HG03135 (cell line): ENCODE measurements around the gene TGFBI.

Experiments
- ATAC-seq: cut with Tn5 transposase; IDR thresholded peaks from one replicate; pipeline ENCODE4 v1.9.1; 2021; ENCODE audit warnings: mild to moderate bottlenecking, moderate library complexity; ENCODE audit not compliant: unreplicated experiment

TGFBI gene

DNA sequence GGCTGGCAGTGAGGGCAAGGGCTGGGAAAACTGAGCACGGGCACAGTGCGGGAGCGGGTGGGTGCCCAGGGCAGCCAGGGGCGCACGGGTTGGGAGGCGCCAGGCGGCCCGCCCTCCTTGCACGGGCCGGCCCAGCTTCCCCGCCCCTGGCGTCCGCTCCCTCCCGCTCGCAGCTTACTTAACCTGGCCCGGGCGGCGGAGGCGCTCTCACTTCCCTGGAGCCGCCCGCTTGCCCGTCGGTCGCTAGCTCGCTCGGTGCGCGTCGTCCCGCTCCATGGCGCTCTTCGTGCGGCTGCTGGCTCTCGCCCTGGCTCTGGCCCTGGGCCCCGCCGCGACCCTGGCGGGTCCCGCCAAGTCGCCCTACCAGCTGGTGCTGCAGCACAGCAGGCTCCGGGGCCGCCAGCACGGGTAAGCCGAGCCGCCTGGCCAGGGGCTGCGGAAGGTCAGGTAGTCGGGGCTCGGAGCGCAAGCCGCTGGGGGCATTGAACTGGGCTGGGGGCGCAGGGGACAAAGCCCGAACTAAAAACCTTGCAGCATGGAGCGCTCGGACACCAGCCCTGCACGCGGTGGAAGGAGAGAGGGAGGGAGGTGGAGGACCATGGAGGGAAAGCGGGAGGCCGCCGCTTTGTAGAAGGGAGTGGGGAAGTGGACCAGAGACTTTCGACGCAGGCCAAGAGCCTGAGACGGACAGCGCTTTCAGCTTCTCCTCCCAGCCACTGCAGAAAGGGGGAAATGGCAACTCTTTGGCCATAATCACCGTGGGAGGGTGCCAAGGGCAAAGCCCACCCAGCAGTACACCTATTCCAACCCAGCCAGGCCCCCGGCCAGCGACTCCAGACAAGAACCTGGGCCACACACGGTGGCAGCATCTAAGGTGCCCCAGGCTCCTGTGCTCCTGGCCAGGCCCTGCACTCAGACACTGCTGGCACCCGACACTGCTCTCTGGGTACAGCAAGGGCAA is at the start of gene TGFBI:
TGFBI (plus strand) TSS at position 207 of the 961 bp plus-strand sequence; CDS start at position 275, 68 bp downstream.
- no peak for ATAC-seq

GRCh38 chr5:135978993-135979392 is 49.8 kb upstream of the TGFBI start:
- ATAC-seq = no peak

GRCh38 chr5:135979510-135979909 is 49.3 kb upstream of the TGFBI start:
- no peak for ATAC-seq

GRCh38 chr5:135980620-135981019 is 48.2 kb upstream of the TGFBI start:
- no peak for ATAC-seq

DNA sequence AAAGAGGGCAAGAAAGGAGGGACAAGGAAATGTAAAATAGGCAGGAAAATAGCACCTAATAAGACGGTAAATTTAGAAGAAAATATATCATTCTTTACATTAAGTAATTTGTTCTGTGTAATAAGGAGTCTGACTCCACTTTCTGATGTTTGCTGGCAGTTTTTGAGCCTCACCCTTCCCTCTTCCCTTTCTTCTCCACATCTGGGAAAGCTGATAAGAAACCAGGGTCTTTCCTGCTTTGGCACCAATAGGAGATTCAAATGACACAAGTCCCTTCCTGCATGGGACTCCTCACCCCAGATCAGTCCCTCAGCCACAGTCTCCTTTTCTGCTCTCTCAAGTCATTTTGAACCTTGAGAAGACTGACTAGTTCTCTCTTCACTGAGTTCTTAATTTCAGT is 42.8 kb upstream of the TGFBI start:
- ATAC-seq = no peak

DNA sequence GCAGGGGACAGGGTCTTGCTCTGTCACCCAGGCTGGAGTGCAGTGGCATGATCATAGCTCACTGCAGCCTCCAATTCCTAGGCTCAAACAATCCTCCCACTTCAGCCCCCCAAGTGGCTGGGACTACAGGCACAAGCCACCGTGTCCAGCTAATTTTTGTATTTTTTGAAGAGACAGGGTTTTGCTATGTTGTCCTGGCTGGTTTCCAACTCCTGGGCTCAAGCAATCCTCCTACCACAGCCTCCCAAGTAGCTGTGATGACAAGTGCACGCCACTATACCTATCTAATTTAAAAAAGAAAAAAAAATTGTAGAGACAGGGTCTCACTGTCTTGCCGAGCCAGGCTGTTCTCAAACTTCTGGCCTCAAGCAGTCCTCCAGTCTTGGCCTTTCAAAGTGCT is 42.4 kb upstream of the TGFBI start:
- ATAC-seq = no peak

DNA sequence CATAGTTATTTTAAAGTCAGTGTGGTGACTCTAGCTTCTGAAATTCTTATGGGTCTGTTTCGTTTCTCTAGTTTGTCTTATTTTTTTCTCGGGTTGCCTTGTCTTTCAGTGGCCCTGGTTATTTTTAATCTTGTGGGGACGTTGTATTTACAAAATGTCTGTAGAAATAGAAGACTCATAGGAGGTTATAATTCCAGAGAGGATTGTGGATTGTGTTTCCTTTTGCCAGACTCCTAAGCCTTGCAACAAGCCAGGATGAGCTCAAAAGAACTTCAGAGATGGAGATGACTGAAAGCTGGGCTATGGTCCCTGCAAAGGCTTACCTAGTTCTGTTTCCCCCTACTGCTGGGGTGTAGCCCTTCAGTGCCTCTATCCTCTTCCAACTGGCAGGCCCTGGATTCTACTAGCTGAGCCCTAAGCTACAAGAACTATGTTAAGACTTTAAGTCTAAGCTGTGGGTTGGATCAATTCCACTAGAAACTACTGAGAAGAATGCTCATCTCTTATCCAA is 41.8 kb upstream of the TGFBI start:
- no peak for ATAC-seq

GRCh38 chr5:135988546-135988945 is 40.2 kb upstream of the TGFBI start:
- no peak for ATAC-seq

DNA sequence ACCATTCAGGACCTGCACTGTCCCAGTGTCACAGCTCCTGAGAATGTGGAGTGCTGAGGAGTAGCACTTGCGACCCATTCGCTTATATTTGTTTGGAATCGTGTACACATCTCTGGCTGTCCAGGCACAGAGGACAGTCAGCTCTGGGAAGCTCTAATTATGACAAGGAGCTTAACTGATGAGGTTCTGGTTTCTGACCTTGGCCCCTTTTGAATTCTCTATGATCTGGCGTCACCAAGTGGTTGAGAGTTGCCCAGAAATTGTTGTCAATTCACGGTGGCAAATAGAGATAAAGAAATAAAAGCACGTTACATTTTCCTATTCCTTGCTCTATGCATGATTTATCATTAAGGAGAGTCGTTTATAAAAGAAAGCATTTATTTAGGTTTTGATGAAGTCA is 39.1 kb upstream of the TGFBI start:
- no peak for ATAC-seq

- ATAC-seq = no peak
These were observed 38.1 kb upstream of the TGFBI start for GRCh38 chr5:135990528-135991255.

- no peak for ATAC-seq
These were observed 37.4 kb upstream of the TGFBI start for GRCh38 chr5:135991429-135991828.

DNA sequence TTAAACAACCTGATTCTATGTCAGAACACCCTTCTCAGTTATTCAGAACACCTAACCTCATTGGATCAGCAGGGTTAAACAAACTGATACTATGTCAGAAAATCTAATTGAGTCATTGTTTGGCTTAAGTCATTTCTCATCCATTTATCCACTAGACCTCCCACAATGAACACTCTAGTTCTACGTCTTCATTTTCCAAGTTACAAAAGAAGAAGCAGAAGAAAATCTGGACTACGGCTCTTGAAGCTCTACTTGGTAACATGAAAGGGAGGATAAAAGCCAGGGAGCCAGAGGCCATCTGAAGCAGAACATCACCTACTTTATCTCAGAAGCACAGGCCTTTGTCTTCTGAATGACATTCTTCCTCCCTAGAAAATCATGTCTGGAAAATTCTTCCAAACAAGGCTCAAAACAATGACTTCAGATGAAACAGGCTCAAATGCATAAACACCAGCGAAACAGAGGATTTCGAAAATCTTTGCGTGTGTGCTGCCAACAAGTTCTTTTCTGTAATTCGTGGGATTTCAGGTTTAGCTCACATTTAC is 35.4 kb upstream of the TGFBI start:
- no peak for ATAC-seq

DNA sequence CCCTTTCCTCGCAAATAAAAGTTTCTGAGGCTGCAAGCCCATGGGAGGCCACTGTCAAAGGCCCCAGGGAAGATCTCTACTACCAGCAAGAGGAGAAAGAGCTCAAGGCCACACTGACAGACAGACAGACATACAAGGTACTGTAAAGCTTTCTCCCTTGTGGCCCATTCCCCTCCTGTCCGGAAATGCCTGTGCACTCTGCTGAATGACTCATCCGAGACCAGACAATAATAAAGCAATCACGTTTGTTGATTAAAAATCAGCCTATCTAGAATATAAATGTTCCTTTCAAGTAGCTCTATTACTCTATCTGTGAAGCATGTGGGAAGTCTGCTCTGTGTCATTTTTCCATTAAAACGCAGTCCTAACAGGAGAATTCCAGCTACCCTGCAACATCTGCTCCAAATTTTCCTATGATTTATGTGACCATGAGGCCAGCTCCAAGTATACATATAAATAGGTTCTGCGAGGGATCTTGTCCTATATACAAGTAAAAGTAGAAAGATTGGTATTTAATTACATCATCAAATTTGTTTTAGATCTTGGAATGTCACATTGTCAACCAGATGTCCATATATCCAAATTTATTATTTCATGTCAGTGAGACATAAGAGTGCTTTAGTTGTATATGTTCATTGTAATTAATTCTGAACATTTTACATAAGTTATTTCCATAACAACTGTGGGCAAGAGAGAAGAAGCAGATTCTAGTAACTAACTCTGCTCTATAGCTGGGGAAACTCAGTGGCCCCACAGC is 34.7 kb upstream of the TGFBI start:
- ATAC-seq = no peak

GRCh38 chr5:135995976-135996375 is 32.8 kb upstream of the TGFBI start:
- ATAC-seq = no peak

DNA sequence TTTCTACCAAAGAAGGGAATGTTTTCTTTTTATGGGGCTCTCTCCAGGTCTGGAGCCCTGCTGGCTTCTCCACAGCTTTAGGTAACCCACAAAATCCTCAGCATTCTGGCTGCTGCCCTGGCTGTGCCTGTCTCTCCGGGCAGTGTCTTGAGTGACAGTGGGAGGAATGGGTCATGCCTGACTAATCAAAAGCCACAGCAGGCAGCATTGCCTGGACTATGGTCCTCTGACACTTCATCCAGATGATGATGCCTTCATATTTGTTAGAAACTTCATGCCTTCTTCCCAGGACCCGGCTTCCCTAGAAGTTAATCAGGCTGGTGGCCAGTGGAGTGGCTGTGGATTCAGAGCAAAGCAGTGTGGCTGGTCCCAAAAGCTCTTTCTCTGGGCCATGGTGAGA is 32.2 kb upstream of the TGFBI start:
- no peak for ATAC-seq

GRCh38 chr5:135997673-135998335 is 31.0 kb upstream of the TGFBI start:
- no peak for ATAC-seq

DNA sequence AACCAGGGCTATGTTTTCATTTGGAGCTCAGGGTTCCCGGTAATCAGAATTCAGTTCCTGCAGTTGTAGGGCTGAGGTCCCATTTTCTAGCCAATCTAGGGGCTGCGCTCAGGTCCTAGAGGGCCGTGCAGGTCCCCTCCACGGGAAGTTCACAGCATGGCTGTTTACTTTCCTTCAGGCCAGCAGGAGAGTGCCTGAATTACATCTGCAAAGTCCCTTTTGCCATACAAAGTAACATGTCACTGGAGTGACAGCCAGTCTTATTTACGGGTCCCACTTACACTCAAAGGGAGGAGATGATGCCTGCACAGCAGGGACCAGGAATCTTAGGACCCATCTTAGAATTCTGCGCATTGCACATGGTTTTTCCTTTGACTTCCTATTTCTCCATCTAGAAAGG is 29.9 kb upstream of the TGFBI start:
- no peak for ATAC-seq

DNA sequence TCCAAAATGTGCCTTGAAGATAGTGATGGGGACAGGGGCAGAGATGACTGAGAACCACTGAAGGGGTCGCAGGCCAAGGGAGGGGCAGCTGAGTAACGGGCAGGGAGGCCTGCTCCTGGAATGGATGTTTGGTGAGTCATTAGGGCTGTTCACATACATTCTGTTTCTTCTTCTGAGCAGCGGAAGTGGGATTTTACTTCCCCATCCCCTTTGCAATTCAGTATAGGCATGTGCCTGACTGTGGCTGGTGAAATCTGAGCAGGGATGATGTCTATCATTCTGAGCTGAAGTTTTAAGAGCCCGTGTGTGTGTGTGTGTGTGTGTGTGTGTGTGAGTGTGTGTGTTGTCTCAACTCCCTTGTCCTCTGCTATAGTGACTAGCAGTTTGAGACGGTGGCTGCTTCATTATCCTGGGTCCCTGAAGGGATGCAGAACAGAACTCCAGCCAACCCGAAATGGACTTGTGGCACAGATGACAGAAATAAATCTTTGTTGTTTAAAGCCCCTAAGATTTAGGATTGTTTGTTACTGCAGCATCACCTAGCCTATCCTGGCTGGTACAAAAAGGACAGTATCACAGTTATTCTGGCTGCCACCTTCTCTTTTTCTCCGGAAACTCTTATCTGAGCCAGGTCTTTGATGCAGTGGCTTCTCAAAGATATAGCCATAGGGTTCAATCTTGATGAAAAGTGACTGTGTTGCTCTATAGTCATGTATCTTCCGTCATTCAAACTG is 29.2 kb upstream of the TGFBI start:
- no peak for ATAC-seq

- no peak for ATAC-seq
These were observed 28.6 kb upstream of the TGFBI start for GRCh38 chr5:136000147-136000546.

DNA sequence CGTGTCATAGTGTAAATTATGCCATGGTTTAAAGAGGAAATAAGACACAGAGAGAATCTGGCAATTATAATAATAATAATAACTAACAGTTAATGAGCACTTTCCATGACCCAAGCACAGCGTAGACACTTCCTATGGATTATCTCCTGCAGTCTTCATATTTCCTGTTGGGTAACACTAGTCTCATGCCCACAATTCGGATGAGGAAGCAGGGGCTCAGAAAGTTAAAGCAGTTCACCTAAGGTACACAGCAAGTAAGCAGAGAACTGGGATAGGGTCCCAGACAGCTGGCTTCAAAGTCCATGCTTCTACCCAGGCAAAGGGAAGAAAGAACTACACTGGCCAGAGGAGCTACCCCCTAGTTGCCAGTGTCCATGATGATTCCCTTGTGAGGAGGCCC is 27.9 kb upstream of the TGFBI start:
- no peak for ATAC-seq
